Colonic mucosa (tissue), 4 donors: ENCODE measurements around the gene PRR13. TPM values are rescaled to one million over a fixed set of nuclear protein-coding genes. Genes with fewer than 3 reads are reported as not detected.
A peak's percentile ranks its signal among the peaks of the same experiment; 100 is the strongest.
"Not testable (repeated sequence)": the region's sequence is repeated elsewhere in the genome, so short reads cannot be mapped to it uniquely, and the experiment has no call there.

ENCODE experiments used
- DNase-seq: peaks from one replicate; pipeline ENCODE4 v3.0.0-alpha.2; 2020
- H3K27ac ChIP-seq: fragments of 200-600 bp; one replicate; pipeline ENCODE4 v1.8.0; 2021
- H3K27me3 ChIP-seq: fragments of 200-600 bp; one replicate; pipeline ENCODE4 v1.8.0; 2021
- H3K36me3 ChIP-seq: fragments of 200-600 bp; one replicate; pipeline ENCODE4 v1.8.0; 2021
- H3K4me1 ChIP-seq: fragments of 200-600 bp; one replicate; pipeline ENCODE4 v1.8.0; 2021; ENCODE audit warnings: mild to moderate bottlenecking
- H3K4me3 ChIP-seq: fragments of 200-600 bp; one replicate; pipeline ENCODE4 v1.8.0; 2021
- H3K9ac ChIP-seq, 2 donors: one replicate each; pipeline ENCODE4 v1.7.0; 2013; ENCODE audit warnings: control low read depth in 2 of 2, low read depth in 2 of 2, low read length in 2 of 2
- H3K9me3 ChIP-seq: fragments of 200-600 bp; one replicate; pipeline ENCODE4 v1.8.0; 2021
- CTCF ChIP-seq: fragments of 200-600 bp; IDR thresholded peaks from one replicate; pipeline ENCODE4 v1.8.0; 2022; ENCODE audit warnings: antibody characterized with exemption, mild to moderate bottlenecking
- intact Hi-C: fragments of 100-400 bp; cut with DNase I; formaldehyde crosslinking; loops from one replicate; pipeline ENCODE4 v1.14.1; 2022
- total RNA-seq, 2 donors: library from RNA; stranded (reverse); fragmentation: NEBNext Ultra II Directional in 1 of 2; extraction: Animal tissue kit (Norgen Biotek cat#: 25700) in 1 of 2; gene quantifications; one replicate each; pipeline ENCODE4 v1.2.1, GENCODE V29; 2021
- donor health status: healthy.
- donor health status: DM: no; HTN: no; CAD: no.
- donor health status: DM: no; HTN: no; CAD: no.

The PRR13 gene
- total RNA-seq, 2 donors from 2014 or later = 331 to 504 TPM

GRCh38 chr12:53476769-53477209, 35.3 kb downstream of the PRR13 start:
- H3K9me3 ChIP-seq = no peaks in the 10 kb centered on the region
- DNase-seq = no peak
- no peak overlapping the region for H3K27ac ChIP-seq
- H3K4me3 ChIP-seq = no peak overlapping the region
- peaks cover 33% of the 10 kb centered on the region for H3K36me3 ChIP-seq
- no peaks in the 10 kb centered on the region for H3K4me1 ChIP-seq
- intact Hi-C loops = no loop called here
- no peak overlapping the region for H3K9ac ChIP-seq
- H3K27me3 ChIP-seq = no peaks in the 10 kb centered on the region
- peak; percentile 23 for TF ChIP-seq CTCF

GRCh38 chr12:53478865-53479264, 37.3 kb downstream of the PRR13 start:
- H3K4me1 ChIP-seq = no peaks in the 10 kb centered on the region
- H3K9me3 ChIP-seq = no peaks in the 10 kb centered on the region
- no peak overlapping the region for H3K9ac ChIP-seq
- H3K27me3 ChIP-seq = no peaks in the 10 kb centered on the region
- no peak for DNase-seq
- TF ChIP-seq CTCF = no peak
- peaks cover 34% of the 10 kb centered on the region for H3K36me3 ChIP-seq
- no peak overlapping the region for H3K4me3 ChIP-seq
- H3K27ac ChIP-seq = no peak overlapping the region
- intact Hi-C loops = no loop called here

- Histone ChIP-seq H3K27me3 (no peaks in the 10 kb centered on the region), H3K27ac (no peak overlapping the region), H3K36me3 (peaks cover 34% of the 10 kb centered on the region), H3K9ac (no peak overlapping the region), H3K4me3 (no peak overlapping the region), H3K4me1 (no peaks in the 10 kb centered on the region), H3K9me3 (no peaks in the 10 kb centered on the region)
- DNase-seq = no peak
- no peak for TF ChIP-seq CTCF
- intact Hi-C loops = no loop called here
Observed at GRCh38 chr12:53479331-53479730, 37.8 kb downstream of the PRR13 start.

GRCh38 chr12:53480491-53481442, 39.2 kb downstream of the PRR13 start:
- Histone ChIP-seq H3K9me3 (no peaks in the 10 kb centered on the region), H3K27ac (no peak overlapping the region), H3K36me3 (peaks cover 25% of the 10 kb centered on the region), H3K27me3 (no peaks in the 10 kb centered on the region), H3K4me3 (no peak overlapping the region), H3K4me1 (no peaks in the 10 kb centered on the region), H3K9ac (no peak overlapping the region)
- intact Hi-C loops = no loop called here
- no peak for DNase-seq
- TF ChIP-seq CTCF = no peak

GRCh38 chr12:53481458-53481857, 39.9 kb downstream of the PRR13 start:
- H3K4me3 ChIP-seq, H3K9me3 ChIP-seq, H3K27me3 ChIP-seq, DNase-seq, H3K27ac ChIP-seq, intact Hi-C loops, H3K9ac ChIP-seq, H3K4me1 ChIP-seq: not testable (repeated sequence)
- H3K36me3 ChIP-seq = peaks cover 27% of the 10 kb centered on the region
